Measurements from ENCODE around the gene ROMO1. TPM values are rescaled to one million over a fixed set of nuclear protein-coding genes. Genes with fewer than 3 reads are reported as not detected.

Gene ROMO1
- total RNA-seq, 1 donor from 2014 or later = 333 TPM

- no peak for DNase-seq (ENCODE audit: extremely low read depth, low read depth, low spot score)
These were observed 30.1 kb downstream of the ROMO1 start for GRCh38 chr20:35729283-35729807.

DNA sequence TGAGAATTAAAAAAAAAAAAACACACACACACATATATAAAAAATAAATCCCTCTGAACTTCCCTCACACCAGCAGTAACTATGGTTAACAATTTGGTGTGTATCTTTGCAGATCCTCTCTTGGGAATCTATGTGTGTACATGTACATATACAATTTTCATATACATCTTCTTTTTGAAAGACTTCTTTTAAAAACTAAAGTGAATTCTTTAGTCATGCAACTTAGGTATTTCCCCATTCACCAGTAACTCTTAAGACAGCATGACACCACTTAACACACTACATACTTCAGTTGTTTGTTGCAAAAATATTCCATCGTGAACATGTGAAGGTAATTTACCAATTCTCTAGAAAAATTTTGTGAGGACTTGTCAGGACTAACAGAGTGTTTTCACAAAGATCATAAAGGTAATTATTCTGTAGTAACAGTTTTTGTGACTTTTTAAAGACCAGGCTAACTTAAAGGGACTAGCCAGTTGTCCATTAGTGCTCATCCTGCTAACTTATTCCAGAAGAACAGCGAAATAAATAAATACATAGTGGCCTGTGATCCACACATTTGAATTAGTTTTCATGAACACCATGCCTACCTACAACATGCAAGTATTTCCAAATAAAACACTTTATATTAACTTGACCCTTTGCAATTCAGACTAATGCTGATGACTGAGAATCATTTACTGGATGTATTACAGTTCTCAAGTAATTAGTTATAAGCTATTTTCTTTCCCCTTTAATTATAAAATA, 30.8 kb downstream of the ROMO1 start:
- no peak for DNase-seq (ENCODE audit: extremely low read depth, low read depth, low spot score)

- no peak for DNase-seq (ENCODE audit: extremely low read depth, low read depth, low spot score)
These were observed 31.6 kb downstream of the ROMO1 start for GRCh38 chr20:35730583-35731468.

GRCh38 chr20:35731469-35731788, 32.2 kb downstream of the ROMO1 start:
- no peak for DNase-seq (ENCODE audit: extremely low read depth, low read depth, low spot score)

DNA sequence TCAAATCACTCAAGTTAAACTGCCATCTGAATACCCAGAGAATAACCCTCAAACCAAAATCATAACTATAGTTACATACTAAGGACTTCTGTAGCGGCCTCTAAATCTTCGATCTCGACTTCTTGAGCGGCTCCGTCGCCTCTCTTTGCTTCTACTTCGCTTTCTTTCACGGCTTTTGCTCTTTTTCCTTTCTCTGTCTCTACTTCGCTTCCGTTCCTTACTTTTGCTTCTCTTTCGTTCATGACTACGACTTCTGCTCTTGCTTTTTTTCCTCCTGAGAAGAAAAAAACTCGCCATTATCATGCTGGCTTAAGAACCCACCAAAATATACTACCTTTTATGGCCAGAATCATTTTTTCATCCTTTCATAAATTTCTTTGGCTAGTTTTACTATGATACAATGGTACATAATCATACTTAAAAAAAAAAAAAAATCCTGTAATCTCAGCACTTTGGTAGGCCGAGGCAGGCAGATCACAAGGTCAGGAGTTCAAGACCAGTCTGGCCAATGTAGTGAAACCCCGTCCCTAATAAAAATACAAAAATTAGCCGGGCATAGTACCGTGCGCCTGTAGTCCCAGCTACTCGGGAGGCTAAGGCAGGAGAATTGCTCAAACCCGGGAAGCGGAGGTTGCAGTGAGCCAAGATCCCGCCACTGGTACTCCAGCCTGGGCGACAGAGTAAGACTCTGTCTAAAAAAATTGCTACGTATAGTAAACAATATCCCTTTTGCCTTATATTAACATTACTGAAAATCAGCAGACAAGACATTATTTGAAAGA, 32.8 kb downstream of the ROMO1 start:
- no peak for DNase-seq (ENCODE audit: extremely low read depth, low read depth, low spot score)

DNA sequence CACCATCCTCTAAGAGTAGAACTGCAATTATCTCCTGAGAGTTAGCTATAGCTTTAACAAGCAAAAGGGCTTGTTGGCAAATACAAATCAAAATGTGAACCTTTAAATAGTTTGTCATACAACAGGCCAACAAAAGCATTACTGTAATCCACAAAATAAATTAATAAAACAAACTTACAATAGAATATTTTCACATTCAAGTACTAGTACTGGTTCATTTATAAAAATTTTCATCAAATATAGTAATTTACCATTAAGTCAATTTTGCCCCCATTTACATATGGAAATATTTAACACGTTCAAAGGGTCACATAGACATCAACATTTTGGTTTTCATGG, 33.4 kb downstream of the ROMO1 start:
- no peak for DNase-seq (ENCODE audit: extremely low read depth, low read depth, low spot score)

DNA sequence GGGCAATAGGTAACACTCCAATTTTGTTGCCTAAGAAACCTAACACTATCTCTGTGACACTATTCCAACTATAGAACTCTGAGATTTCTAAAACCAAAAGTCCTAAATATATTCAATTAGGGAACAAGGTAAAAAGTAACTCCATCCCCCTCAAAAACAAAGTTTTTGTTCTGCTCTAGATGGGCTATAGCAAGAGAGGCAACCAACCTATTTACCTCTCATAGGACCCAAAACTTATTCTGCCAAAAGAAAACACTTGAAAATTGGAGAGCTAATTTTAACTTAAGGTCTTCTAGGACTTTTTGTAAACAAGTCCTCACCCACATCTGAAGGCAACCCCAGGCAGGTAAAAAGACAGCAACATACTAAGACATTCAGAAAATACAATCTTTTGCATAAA, 35.2 kb downstream of the ROMO1 start:
- DNase-seq (ENCODE audit: extremely low read depth, low read depth, low spot score) = no peak

GRCh38 chr20:35734777-35735649, 35.8 kb downstream of the ROMO1 start:
- no peak for DNase-seq (ENCODE audit: extremely low read depth, low read depth, low spot score)

DNA sequence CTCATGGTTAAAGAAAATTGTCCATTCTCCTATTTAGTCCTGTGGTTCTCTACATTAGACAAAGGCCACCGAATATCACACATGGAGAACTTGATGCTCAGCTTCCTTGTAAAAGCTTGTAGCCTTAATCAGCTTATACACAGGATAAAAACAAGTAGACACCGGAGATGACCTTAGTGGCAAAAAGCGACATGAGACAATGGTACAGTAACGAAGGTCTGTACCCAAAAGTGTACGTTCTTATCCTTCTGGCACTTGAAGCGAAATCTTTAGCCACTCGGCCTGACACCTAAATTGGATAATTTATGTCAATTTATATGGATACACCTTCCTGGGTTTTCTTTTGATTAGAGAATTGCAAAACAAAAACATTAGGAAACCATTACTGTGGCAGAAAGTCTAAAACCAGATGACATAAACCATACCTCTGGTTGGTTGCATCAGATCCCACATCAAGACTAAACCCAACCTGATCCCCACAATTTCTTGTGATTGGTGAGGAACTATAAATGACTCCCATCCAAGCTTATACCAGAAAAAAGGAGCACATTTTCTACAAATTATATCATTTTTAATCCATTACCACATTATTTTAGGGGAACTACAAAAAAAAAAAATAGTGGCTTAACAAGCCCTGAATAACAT, 36.7 kb downstream of the ROMO1 start:
- no peak for DNase-seq (ENCODE audit: extremely low read depth, low read depth, low spot score)

DNA sequence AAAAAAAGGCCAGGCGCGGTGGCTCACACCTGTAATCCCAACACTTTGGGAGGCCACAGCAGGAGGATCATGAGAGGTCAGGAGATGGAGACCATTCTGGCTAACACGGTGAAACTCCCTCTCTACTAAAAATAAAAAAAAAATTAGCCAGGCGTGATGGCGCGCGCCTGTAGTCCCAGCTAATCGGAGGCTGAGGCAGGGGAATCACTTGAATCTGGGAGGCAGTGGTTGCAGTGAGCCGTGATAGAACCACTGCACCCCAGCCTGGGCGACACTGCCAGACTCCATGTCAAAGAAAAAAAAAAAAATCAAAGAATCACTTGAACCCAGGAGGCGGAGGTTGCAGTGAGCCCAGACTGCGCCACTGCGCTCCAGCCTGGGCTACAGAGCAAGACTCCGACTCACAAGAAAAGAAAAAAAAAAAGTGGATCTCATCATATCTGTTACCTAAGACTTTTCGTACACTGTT, 38.7 kb downstream of the ROMO1 start:
- no peak for DNase-seq (ENCODE audit: extremely low read depth, low read depth, low spot score)

DNA sequence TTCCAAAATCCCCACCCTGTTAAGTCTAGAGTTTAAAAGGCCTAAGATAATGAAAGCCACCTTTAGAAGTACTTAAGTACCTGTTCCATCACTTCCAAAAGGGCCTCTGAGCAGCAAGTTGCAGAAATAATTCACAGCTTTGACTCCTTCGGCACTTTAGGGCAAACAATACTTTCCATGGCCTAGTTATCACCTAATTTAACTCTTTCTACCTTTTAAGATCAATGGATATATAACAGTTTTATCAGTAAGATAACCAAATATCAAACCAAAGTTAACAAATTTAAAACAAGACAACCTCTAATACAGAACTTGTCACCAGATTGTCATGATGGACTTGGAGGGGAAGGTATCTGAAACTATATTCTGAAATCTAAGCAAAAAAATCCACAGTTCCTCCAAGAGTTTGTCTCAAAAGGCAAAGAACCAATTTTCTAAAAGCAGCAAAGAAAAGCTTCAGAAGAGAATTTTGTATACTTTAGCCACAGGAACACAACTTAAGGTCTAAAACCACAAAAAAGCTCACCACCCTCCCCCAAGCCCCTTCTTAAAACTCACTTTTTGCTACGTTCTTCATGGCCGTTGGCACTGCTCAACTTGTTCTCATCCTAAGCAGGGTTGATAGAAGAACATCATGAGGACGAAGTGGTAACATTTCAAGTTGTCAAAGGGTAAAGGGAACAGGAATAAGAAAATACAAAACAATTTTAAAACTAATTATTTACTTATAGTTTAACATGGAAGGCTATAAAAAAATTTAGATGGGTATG, 39.4 kb downstream of the ROMO1 start:
- DNase-seq (ENCODE audit: extremely low read depth, low read depth, low spot score) = no peak

GRCh38 chr20:35739294-35740163, 40.3 kb downstream of the ROMO1 start:
- no peak for DNase-seq (ENCODE audit: extremely low read depth, low read depth, low spot score)

DNA sequence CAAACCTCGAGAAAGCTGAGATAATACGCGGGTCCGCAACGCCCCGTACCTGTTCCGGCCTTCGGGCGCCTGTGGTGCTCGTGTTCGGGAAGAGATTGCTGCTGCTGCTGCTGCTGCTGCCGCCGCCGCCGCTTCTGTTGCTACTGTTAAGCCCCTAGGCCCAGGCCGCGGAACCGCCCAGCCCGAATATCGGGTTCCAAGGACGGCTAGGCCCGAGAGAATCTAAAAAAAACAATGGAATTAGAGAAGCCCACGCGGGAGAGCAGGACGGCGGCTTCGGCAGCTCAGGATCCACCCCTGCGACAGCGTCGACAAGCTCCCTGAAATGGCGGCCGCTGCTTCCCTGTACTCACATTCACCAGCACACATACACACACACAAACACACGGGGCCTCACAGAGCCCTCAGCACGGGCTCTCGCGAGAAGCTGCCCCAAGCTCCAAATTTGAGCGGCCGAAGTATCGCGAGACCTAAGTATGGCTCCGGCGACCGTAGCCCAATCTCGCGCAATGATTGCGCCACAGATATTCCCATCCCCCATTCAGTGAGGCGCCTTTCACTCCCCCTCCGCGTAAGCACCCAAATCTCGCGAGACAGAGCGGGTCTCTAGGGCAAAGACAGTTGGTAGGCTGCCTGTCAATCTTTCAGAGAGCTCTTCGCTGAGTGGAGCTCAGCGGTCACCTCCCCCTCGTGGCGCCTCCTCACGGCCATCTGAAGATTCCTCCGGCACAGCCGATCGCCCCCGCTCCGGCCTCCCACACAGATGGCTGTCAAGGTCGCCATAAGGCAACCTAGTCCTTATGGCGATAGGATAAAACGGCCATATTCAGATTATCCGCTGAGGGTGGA, 42.9 kb downstream of the ROMO1 start, which contains the start of gene RBM39:
TSS of gene RBM39 (minus strand) at position 369 of the 849 bp plus-strand sequence. CDS start 1,386 bp downstream, outside the sequence.
- DNase-seq (ENCODE audit: extremely low read depth, low read depth, low spot score) = peak; percentile 99

- no peak for DNase-seq (ENCODE audit: extremely low read depth, low read depth, low spot score)
These were observed 43.7 kb downstream of the ROMO1 start for GRCh38 chr20:35742741-35743523.

GRCh38 chr20:35743693-35744491, 44.7 kb downstream of the ROMO1 start:
- DNase-seq (ENCODE audit: extremely low read depth, low read depth, low spot score) = no peak

All from glomerular endothelial cell (primary cell).